NCI-H1694 (cell line): ENCODE results near the gene SELENOS.

Experiments used
- DNase-seq: peaks from one replicate; lab custom pipeline; 2025; lab: John Stamatoyannopoulos, UW

SELENOS gene

DNA sequence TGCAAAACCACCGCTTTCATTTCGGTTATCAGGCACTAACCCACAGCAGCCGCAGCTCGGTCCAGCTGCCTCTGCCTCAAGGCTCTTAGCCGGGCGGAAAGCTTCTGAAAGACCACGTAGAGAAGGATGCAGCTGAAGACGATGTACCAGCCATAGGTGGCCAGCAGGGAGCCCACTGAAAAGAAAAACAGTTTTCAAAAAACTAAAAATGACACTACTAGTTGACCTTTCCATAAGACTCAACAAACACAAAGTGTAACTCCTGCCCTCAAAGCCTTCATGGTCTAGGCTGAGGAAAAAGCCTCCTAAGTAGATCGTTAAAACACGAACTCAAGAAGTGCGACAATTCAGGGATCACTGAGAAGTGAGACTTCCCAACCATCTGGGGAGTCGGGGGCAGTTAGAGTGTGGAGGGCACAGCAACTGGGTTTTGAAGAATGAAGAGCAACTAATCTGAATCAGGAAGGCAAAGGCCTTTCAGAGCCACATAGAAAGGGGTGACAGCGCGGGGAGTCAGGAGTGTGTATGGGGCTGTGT lies 716 bp downstream of the SELENOS start:
- DNase-seq: no peak

DNA sequence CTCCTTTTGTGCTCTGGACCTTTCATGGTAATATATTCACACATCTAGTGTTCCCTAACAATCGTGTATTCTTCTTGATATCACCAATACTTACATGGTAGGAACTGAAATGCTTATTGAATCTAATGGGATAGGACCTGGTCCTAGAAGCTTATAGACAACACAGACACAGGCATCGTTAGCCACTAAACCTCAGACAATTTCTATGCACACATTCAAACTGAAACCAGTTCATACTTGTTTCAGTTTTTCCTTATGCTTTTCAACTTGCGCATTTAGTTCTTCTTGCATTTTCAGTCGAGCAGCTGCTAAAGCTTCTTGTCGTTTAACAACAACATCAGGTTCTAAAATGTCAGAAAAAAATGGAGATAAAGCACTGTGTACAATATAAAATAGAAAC lies 2.3 kb downstream of the SELENOS start:
- DNase-seq: no peak

DNA sequence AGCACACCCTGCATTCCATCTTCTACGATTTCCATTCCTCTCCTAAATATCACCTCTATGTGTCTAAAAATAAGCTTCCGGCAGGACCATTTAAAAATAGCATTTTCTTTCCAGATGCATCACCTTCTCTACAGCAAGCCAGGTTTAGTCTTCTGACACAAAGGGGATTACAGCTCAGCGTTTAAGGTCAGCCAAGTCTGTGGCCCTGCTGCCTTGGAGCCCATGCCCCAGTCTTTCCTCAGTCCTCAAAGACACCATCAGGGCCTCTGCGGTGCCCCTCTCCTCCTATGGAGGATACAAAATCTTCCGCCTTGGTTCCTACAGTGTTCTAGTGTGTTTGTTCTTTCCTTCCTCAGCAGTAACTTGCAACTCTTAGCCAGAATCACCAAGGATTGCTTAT lies 3.8 kb downstream of the SELENOS start:
- DNase-seq: no peak

DNA sequence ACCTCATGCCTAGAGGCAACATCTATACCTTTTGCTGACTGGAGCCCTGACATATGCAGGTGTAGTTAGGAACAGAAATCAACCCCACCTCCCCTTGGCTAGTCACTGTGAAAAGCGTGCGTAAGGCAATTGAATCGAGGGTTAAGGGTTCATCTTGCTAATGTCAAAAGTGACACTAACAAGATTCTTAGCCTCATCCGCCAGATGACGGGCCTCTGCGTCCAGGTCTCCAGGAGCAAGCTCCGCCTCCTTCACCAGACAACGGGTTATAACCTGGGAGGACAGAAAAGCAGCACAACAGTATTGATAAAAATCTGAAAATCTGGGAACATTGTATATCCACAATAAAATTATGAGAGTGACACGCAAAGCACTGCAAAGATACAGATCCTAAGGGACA lies 4.7 kb downstream of the SELENOS start:
- no peak for DNase-seq

DNA sequence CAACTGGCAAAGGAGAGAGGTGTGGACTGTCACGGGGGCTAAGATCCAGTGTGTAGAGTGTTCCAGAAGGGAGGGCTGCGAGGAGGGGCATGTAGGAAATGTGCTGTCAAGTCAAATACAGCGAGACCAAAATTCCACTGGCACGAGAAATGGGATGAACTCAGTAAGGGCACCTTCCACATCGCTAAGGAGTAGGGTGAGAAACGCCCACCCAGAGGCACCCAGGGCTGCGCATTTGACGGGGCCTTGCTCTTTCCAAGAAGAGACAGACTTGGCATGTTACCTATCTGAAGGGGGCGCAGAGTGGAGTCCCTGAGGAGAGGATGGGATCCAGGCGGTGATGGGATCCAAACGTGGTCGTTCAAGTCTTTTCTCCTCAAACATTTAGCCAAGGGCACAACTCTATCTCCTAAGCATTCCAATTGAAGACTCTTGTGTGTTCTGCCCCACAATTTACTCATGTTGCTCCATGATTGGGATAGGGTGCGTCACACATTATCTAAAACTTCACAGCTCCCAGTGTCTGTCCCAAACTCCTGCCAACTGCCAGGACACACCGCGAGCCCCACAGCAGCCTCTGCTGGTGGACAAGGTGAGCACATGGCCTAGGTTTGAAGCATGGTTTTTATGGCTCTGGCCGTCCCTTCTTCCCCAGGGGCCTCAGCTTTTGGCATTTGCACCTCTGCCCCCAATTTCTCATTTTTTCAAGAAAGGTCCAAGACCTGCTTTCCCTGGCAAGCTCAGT lies 7.6 kb downstream of the SELENOS start:
- DNase-seq: no peak

DNA sequence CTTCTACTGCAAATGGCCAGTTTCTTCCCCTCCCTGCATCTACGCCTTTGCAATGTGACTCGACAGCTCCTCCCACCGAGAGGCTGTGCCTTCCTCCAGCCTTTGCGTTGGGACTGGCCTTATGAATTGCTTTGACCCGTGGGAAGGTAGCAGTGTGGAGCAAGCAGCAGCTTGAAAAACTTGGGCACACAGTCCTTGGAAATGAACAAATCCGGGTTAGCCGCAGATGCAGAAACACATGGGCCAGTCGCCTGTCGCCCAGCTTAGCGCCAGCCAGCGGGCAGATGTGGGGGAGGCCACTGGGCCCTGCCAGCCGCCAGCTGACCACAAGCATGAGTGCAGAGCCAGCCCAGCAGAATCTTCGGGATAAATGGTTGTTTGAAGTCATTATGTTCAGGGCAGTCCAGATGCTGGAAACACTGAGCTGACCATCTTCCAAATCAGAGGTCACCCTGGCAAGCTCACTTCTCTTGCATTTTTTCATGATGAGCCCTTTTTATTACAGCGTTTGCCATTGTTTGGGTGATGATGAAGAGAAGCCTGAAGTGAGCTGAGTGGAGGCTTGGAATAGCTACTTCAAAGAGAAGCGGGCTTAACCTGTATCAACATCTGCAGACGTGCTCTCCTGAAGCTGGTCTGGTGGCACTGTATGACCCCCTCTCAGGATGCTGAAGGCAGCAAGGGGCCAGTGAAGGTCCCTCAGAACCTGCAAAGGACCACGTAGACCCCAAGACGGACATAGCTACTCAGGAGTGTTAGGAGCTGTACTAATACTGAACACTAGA lies 9.8 kb downstream of the SELENOS start:
- no peak for DNase-seq

DNA sequence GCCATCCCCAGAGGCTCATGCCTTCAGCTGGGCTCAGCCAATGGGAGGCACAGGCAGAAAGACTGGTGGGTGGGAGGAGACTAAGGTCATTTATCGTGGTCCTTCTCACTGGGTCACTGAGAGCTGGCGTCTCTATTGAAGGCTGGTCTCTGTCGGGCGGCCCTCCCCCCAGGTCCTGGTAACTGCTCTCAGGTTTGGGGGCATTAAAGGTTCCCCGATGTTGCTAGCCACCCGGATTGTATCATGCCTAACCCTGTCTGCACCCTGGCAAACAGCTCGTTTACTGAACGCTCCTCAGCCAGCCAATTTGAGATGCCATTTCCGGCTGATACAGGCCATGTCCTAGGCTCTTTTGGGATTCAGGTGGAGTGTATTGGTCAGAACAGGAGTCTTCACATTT lies 10.5 kb downstream of the SELENOS start:
- no peak for DNase-seq

DNA sequence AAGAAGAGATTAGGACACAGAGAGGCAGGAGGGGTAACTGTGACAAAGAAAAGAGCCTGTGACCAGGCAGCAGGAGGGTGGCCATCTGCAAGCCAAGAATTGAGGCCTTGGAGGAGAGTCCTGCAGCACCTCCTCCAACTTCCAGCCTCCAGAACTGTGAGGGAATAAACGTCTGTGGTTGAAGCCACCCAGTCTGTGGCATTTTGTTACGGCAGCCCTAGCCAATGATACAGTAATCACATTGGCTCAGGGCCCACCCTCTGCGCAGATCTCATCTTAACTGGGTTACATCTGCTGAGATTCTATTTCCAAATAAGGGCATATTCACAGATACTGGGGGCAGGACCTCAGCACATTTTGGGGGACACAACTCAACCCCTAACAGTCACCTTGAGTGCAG lies 11.3 kb downstream of the SELENOS start:
- DNase-seq: no peak

DNA sequence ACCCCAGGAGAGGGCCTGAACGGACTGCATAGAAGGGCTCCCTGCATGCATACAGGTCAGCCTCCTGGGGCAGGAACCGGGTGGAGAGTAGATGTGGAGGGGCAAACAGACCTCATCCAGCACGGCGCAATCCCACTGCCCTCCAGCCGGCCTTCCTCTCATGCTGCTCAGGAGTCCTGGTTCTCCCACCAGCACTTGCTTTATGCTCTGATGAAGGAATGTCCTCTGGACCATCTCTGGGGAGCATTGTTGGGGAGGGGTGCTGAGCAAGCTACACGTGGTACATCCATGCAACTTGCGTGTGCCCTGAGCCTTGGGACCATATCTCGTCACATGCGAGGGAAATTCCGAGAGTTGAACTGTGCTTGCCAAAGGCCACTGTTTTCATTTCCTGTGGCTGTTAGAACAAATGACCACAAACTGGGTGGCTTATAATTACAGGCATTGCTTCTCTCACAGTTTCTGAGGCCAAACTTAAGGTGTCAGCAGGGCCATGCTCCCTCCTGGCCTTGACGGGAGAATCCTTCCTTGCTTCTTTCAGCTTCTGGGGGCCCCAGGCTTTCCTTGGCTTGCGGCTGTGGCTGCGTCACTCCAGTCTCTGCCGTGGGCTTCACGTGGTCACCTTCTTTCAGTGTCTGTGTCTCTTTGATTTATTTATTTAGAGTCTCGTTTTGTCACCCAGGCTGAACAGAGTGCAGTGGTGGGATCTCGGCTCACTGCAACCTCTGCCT lies 12.2 kb downstream of the SELENOS start:
- no peak for DNase-seq

DNA sequence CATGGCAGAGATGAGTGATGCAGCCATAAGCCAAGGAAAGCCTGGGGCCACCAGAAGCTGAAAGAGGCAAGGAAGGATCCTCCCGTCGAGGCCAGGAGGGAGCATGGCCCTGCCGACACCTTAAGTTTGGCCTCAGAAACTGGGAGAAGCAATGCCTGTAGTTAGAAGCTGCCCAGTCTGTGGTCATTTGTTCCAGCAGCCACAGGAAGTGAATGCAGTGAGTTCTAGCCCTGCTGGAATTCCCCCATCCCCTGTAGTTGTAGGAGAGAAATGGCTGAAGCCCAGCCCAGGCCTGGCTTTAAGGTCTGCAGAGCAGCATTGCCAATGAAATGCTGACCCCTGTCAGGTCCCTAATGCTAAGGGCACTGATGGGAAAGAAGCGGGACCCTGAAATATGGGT lies 13.3 kb downstream of the SELENOS start:
- no peak for DNase-seq

DNA sequence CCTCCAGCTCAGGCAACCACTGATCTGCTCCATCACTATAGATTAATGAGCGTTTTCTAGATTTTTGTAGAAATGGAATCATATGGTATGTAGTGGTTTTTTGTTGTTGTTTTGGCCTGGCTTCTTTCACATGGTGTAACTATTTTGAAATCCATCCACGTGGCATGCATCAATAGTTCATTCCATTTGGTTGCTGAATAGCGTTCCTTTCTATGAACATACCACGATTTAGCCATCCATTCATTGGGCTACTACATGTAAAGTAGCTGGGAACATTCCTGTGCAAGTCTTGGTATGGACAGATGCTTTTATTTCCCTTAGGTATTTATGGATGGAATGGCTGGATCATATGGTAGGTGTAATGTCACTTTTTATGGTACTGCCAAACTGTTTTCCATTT lies 14.7 kb downstream of the SELENOS start:
- DNase-seq: no peak

DNA sequence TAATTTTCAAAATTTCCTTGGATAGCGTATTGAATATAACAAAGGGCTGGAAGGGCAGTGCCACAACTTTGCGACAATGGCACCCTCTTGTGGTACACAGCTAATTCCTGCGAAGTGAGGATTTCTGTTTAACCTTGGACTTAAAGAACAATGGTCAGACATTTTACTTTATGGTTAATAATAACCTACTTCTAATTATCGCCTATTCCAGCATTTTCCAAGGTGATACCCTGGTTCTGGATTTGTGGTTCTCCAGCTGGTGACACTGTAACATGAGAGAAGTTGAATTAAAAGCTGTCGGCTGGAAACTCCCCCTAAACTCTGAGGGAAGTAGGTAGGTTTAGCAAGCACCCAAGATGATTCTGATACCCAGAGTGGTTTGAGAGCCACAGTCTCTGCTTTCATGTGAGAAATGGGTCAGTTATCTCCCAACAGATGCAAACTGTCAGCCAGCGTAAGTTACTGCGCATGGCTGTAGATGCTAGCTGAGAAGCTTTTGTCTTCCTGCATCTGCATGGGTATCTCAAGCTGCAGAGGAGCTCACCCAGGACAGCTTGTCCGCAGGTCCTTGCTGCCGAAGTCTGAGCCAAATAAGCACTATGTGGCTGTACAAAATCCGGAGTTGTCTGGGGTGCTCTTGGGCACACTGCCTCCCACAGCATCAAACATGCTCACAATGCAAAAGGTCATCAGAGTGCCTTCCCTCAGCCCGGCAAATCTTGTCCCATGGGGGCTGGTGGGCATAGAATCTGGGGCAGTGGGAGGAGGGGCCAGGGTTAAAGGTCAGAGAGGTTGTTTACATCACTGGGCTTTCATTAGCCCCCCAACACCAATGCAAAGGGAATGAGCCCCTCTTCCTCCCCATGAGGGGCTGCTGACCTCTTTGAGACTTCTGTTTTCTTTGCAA lies 18.8 kb downstream of the SELENOS start:
- DNase-seq: peak; percentile 34

DNA sequence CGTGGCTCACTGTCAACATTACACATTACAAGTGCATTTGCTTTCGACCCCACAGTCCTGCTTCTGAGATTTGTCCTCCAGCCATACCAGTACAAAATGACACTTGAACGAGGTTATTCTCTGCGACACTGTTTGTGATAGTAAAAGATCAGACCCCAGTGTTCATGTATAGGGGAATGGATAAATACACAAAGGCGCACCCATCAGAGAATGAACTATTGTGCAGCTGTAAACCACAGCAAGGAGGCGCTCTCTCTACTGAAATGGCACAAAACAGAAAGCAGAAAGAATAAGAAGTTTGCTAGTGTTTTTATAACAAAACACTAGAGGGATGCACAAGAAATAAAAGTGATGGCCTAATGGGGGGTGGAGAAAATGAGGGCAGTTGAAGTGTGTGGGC lies 20.5 kb downstream of the SELENOS start:
- no peak for DNase-seq

DNA sequence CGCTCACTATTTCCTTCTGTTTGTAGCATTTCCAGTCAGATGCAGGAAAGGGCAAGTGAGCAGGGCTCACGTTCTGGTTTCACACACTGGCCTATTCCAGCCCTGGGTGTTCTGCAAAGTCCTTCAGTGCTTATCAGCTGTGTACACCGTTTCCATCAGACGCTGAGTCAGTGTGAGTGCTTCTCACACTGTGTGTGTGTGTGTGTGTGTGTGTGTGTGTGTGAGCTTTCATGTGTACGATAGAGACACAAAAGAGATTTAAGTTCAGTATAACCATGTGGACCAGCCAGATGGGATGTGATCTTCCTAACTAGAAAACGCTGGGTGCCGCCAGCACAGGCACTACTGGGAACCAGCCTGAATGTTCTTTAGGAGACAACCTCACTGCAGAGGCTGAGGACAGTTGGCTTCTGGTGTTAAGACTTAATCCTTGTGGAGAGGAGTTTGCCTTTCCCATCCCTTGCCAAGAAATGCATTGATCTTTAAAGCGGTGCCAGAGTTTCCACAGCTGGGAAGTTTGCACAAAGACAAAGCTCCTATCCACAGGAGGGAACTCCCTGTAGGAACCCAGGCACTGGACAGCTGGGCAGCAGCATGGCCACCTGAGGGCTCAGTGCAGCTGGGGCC lies 21.6 kb downstream of the SELENOS start:
- no peak for DNase-seq

DNA sequence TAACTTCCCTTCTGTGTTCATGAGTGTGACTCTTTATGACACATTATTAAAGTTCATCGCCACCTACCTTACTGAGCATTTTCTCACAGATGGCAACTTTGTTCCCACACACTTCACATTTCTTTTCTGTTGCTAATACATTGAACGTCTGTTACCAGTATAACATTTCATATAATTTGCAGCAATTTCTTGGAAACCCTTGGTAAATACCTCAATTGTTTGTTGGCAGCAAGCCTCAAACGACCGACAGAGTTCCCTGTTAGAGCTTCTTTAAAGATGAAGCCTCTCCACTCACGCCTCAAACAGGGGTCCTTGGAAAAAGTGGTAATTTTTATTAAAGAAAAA lies 22.3 kb downstream of the SELENOS start:
- no peak for DNase-seq

DNA sequence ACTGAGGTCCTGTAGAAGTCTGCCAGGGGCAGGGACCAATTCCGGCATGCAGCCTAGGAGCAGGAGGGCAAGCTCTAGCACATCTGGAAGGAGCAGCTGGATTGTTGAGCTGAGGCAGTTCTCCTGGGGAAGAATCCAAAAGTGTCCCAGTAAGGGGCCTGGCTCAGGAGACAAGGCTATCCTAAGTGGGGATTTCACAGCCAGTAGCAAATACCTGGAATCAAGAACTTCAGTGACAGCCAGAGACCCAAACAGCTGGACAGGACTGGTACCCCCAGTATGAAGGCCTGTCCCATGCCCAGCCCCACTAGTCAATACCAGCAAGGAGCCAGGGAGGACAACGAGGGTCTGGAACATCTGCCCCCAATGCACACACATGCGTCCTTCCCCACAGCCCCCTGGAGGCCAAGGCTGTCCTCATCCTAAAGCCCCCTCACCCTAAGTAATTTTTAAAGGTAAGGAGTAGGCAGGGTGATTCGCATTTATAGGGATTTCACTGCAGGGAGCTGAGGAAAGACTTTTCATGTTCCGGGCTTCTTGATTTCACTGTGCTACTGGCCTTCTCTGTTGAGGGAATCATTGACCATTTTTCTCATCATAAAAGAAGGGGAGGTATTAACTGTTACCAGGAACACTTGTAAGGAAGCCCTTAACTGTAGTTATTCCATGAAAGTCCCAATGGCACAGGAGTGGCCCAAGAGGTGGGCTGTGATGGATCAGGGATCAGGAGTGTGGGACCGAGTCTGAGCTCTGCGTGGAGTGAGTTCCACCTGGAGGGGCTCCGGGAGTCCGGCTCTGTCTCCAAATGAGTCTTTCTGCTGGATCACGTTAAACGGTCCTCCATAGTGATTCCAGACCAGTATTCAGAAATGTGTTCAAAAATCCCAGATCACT lies 22.9 kb downstream of the SELENOS start:
- no peak for DNase-seq

DNA sequence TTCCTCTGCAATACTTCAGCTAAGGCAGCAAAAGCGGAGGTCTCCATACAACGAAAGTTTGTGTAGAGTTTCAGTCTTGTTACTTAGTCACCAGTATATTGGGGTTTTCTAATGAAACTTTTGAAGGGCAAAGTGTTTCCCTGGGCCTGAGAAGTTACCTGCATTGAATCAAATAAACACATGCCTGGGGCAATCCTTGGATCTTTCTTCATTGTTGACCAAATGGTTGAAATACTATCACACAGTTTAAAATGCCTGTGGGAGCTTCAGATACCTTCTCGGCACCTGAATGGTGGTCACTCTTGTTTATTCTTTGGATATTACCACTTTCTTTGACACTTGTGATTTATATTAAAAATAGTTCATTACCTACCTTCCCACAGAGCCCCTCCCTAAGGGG lies 24.4 kb downstream of the SELENOS start:
- DNase-seq: no peak

DNA sequence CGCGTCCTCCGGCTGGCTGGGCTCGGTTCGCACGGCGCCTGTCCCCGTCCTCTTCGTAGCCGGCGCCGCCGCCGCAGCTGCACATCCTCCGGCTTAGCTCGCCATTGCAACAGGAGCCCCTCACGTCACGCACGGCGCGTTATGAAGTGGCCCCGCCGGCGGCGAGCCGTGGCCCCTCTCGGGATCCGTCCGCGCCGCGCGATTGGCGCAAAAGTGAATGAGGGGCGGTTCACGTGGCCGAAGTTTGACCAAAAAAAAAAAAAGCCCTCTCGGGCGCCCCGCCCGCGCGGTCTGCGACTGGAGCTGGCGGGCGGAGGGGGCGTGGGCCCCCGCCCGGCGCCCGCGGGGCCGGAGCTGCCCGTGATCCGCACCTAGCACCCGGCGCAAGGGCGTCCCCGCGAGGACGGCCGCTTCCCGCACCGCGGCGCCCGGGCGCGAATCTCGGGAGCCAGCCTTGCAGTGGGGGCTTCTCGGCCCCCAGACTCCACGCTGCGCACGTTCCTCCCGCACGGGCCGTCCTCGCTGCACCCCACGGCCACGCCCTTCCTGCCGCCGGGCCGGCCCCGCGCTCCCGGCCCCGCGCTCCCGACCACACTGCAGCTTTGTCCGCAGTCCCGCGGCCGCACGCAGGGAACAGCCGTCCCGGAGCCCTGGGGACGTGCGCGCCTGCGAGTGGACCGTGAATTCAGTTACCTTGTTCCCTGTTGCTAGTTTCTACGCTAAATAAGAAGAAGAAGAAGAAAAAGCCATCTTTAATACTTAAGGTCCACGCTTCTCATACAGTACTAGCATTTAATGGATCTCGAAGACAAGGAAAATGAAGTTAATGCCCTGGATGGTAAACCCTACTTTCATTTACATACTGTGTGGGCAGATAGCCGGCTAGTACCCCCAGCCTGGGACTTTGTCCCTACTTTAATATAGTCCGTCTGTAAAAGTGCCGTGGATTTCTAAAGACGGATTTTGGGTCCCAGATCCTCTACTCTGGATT lies 25.2 kb downstream of the SELENOS start, which contains the start of gene CHSY1:
Gene CHSY1 (minus strand): TSS at position 219 of the 991 bp plus-strand sequence. CDS start 592 bp downstream, outside the sequence.
- DNase-seq: no peak
